NCI-H446 treated with DMSO at 0.1 percent for 48 hours (cell line): ENCODE results near the gene TRMT11.
"Not testable (repeated sequence)": the region's sequence is repeated elsewhere in the genome, so short reads cannot be mapped to it uniquely, and the experiment has no call there.

Experiments used
- DNase-seq: peaks from one replicate; lab custom pipeline; 2025; lab: John Stamatoyannopoulos, UW

The TRMT11 gene

DNA sequence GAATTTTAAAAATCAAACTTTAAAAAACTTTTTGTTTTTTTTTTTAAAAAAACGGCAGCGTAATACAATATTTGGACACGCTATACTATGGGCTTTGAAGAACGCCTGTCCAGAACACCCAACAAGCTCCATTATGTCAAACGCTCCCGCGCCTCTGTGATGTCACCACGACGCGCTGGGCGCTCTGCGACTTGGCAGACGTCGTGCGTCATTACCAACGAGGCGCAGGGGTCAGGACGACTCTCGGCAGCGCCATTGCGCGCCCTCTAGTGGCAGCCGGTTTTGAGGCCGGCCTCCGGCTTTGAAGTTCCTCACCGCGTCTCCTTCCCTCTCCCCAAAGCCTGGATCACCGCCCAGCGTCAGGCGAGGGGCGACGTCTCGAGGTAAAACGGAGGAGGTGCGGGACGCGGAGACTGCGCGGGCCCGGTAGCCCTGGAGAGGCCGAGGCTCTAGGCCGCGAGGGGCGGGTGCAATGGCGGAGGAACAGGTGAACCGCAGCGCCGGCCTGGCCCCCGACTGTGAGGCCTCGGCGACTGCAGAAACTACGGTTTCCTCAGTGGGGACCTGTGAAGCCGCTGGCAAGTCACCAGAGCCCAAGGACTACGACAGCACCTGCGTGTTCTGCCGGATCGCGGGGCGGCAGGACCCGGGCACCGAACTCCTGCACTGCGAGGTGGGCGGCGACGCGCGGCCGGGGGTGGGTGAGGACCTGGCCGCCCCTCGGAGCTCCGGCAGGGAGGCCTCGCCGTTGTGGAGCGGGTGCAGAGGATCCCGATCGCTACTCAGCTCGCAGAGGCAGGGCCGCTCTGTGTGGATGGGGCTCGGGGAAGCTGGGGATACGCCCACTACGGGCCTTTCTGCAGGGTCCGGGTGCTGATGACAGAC lies 29.6 kb upstream of the TRMT11 start, which contains the start of gene HINT3:
TSS of gene HINT3 (plus strand) at position 265 of the 885 bp plus-strand sequence. CDS start at position 473, 208 bp downstream.
- DNase-seq = peak; percentile 90

GRCh38 chr6:125957391-125957693 lies 29.0 kb upstream of the TRMT11 start:
- no peak for DNase-seq

- no peak for DNase-seq
These were observed 28.5 kb upstream of the TRMT11 start for GRCh38 chr6:125957845-125958244.

DNA sequence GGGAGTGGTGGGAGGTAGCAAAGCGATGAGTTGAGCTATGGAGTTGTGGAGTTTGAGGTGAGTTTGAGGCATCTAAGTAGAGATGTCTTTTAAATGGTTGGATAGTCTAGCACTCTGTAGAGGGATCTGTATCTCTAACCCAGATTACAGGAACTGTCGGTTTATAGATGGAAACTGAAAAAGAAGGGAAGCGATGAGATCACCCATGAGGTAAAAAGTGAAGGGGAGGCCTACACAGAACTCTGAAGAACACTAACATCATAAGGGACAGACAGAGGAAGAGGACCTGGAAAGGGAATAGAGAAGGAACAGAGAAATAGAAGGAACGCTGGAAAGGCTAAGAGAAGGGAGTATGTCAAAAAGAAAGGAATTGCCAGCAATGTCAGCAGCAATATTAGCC lies 27.3 kb upstream of the TRMT11 start:
- DNase-seq = no peak

GRCh38 chr6:125961117-125961516 lies 25.2 kb upstream of the TRMT11 start:
- DNase-seq = no peak

GRCh38 chr6:125962900-125963497 lies 23.3 kb upstream of the TRMT11 start:
- DNase-seq = no peak

DNA sequence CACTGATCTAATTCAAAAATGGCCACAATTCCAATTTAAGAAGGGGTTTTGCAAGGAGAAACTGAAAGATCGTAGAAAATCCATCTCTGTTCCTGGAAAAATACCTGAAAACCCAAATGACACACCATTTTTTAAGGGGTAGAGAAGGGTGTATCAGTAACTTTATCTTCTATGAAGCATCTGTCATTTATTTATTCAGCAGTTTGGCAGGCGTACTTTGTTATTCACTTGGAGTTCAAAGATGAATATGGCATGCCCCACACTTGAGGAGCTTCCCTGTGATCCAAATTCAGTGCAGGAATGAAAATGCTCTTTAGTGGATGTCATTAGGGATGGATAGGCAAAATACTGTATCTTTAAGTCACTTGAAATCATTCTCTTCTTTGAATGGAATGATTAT lies 22.5 kb upstream of the TRMT11 start:
- DNase-seq = no peak

- DNase-seq = no peak
These were observed 19.8 kb upstream of the TRMT11 start for GRCh38 chr6:125966569-125966968.

- DNase-seq = no peak
These were observed 17.8 kb upstream of the TRMT11 start for GRCh38 chr6:125968493-125968892.

DNA sequence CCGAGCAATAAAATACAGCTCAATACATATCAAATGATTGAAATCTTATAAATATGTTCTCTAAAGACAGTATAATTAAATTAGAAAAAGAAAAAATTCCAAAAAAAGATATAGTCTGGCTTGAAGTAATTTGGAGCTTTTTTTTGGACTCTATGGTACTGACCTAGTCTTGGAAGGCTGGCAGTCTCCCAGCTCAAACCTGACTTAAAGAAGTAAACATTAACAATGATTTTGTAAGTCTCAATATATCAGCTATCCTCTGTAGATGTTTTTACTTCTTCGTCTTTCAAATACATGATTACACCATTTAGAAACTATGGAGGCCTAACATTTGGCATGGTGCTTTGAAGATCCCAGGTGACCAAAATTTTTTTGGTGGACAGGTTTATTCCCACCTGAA lies 15.6 kb upstream of the TRMT11 start:
- no peak for DNase-seq

DNA sequence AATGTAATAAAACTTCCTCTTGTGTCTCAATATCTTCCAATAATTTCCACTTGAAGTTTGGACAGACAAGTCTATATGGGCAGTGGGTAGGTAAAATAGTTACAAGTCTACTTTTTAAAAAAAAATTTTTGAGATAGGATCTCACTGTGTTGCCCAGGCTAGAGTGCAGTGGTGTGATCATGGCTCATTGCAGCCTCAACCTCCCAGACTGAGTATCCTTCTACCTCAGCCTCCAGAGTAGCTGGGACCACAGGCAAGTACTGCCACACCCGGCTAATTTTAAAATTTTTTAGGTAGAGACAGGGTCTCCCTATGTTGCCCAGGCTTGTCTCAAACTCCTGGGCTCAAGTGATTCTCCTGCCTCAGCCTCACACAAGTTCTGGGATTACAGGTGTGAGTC lies 13.9 kb upstream of the TRMT11 start:
- DNase-seq = not testable (repeated sequence)

- DNase-seq = peak; percentile 32
These were observed 12.0 kb upstream of the TRMT11 start for GRCh38 chr6:125974214-125974866.

GRCh38 chr6:125979101-125979500 lies 7.2 kb upstream of the TRMT11 start:
- no peak for DNase-seq

GRCh38 chr6:125981571-125982185 lies 4.7 kb upstream of the TRMT11 start:
- DNase-seq = no peak

DNA sequence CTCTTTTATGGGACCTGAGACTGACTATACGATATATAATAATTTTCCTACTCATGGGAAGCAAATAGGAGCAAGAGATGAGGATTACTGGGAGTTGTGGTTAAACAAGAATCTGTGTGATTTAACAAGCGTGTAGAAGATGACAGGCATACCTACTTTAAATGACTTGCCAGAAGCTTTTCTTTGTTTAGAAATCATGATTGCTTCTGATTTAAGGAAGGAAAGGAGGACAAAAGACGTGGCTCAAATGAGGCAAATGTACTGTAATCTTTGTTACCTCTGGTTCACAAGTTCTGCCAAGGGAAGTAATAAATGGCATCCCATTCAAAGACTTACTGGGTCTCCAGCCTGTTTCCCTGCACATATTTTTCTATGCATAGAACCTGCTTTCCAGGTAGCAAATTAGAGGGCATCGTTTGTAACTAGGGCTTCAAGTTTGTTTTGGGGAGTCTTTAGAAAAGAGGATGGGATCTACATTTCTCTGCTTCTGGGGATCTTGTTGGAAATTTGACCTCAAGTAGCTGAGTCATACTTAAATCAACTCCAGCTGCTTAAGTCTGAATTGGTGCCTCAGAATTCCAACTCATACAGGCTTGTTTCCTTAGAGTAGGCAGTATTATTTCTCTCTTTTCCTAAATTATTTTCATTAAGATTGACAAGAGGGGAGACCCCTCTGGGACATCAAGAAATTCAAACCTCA lies 2.9 kb upstream of the TRMT11 start:
- DNase-seq = no peak

GRCh38 chr6:125984311-125984710 lies 2.0 kb upstream of the TRMT11 start:
- no peak for DNase-seq

DNA sequence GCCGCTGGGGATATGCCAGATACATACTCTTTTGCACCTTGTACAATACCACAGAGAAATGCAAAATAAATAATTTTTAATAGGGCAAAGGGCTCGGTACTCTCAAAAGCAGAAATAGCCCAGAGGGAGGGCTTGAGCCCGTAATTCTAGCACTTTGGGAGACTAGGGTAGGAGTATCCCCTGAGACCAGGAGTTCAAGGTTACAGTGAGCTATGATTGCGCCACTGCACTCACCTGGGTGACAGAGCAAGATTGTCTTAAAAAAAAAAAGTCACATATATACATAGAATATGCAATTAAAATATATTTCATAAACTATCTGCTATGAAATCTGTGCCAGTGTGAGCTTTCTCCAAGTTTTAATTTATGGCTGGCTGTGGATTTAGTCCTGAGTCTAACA lies 818 bp upstream of the TRMT11 start:
- no peak for DNase-seq

- DNase-seq = no peak
These were observed 400 bp upstream of the TRMT11 start for GRCh38 chr6:125985979-125986300.

DNA sequence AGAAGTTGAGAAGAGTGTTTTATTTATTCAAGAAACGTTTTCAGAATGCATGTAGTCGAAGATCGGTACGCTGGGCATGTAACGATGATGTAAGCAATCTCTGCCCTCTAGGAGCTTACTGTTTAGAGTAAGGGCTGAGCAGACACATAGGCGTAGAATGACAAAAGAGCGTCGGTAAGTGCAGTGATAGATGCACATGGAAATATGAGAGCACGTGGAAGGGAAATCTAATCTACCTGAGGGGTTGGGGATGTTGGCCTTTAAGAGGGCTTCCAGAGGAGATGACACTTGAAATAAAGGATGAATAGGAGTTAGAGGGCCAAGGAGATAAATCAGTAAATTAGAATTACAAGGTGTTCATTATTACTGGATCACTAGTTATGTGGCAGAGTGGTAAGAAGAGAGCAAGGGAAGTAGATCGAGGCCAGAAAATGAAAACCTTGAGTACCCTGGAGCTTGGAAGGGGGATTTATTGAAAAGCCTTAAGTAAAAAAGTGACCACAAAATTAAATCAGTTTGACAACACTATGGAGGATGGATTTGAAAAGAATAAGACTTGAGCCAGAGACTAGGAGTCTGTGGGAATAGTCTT lies 782 bp downstream of the TRMT11 start:
- DNase-seq = no peak

DNA sequence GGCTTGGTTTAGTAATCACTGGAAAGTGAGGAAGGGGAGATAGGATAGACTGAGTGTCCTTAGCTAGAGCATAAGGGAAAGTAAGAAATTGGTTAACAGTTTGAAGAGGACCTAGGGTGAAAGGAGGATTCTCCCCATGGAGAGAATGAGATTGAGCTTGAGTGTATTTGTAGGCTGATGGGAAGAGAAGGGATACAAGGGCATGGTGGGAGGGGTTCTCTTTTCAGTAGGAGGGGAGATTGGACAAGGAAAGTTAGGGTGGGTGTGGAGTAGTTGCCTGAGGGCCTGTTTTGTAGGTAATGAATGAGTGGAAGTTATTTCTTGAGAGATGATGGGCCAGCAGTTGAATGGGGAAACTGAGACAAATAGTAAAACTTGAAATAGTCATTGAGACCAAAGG lies 1.9 kb downstream of the TRMT11 start:
- no peak for DNase-seq

DNA sequence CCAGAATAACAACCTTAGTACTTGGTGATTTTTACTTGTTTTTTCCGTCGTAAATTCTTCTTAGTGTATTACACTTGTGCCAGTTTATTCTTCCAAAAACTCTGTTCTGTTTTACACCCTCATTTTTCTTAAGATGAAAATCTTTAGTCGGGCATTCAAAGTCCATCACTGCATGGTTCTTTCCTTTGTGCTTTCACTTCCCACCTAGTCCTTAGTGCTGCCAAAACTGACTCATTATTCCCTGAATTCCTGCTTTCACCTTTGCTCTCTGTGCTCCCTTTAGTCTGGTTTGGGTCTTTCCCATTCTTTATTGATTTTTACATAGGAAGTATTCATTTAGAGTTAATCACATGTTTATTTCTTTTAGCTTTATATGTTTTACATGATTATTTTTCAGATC lies 3.3 kb downstream of the TRMT11 start:
- DNase-seq = no peak

- no peak for DNase-seq
These were observed 5.3 kb downstream of the TRMT11 start for GRCh38 chr6:125991653-125992052.
